Activated CD4-positive, alpha-beta T cell treated with anti-CD3 and anti-CD28 coated beads, Interleukin-2, amount 50 U/mL, for 24 hours (primary cell): ENCODE results near the gene TIAM2.
"Not testable (repeated sequence)": the region's sequence is repeated elsewhere in the genome, so short reads cannot be mapped to it uniquely, and the experiment has no call there.

Source experiments
- DNase-seq, 2 donors: peaks; one replicate each; pipeline ENCODE4 v3.0.0-alpha.2; 2020; ENCODE audit warnings: low read depth in 1 of 2, low spot score in 1 of 2

The TIAM2 gene

GRCh38 chr6:155158030-155158843, 163.1 kb downstream of the TIAM2 start:
- no peak for DNase-seq

GRCh38 chr6:155162682-155163081, 167.6 kb downstream of the TIAM2 start:
- DNase-seq, result no peak

GRCh38 chr6:155163601-155164000, 168.5 kb downstream of the TIAM2 start:
- DNase-seq, result no peak

- no peak for DNase-seq
Observed at GRCh38 chr6:155165029-155165710, 170.1 kb downstream of the TIAM2 start.

GRCh38 chr6:155170519-155170918, 175.4 kb downstream of the TIAM2 start:
- DNase-seq, result no peak

GRCh38 chr6:155171109-155171746, 176.1 kb downstream of the TIAM2 start:
- DNase-seq, result peak; percentile 56 to 88

GRCh38 chr6:155171747-155172449, 176.8 kb downstream of the TIAM2 start:
- no peak for DNase-seq

- DNase-seq, result no peak
Observed at GRCh38 chr6:155173488-155173887, 178.4 kb downstream of the TIAM2 start.

GRCh38 chr6:155174576-155175211, 179.6 kb downstream of the TIAM2 start:
- DNase-seq, result peak in 1 of 2 donors; percentile 77

- DNase-seq, result peak in 1 of 2 donors; percentile 60
Observed at GRCh38 chr6:155177363-155177961, 182.3 kb downstream of the TIAM2 start.

- DNase-seq, result no peak
Observed at GRCh38 chr6:155181498-155181897, 186.4 kb downstream of the TIAM2 start.

GRCh38 chr6:155182103-155182502, 187.0 kb downstream of the TIAM2 start:
- no peak for DNase-seq

GRCh38 chr6:155183095-155183494, 188.0 kb downstream of the TIAM2 start:
- DNase-seq, result no peak

GRCh38 chr6:155185041-155185440, 189.9 kb downstream of the TIAM2 start:
- DNase-seq, result not testable (repeated sequence)

GRCh38 chr6:155185544-155185943, 190.4 kb downstream of the TIAM2 start:
- no peak for DNase-seq

- peak; percentile 23 to 77 for DNase-seq
Observed at GRCh38 chr6:155186052-155186658, 191.0 kb downstream of the TIAM2 start.

- no peak for DNase-seq
Observed at GRCh38 chr6:155187106-155187505, 192.0 kb downstream of the TIAM2 start.

GRCh38 chr6:155187994-155188706, 193.0 kb downstream of the TIAM2 start:
- DNase-seq, result no peak

- DNase-seq, result no peak
Observed at GRCh38 chr6:155188707-155189496, 193.8 kb downstream of the TIAM2 start.
